A673 (cell line): ENCODE measurements around the gene SNX27.

Experiments
- EZH2 ChIP-seq: fragments of 200-600 bp; sonication (generic); IDR thresholded peaks from 2 replicates; pipeline ENCODE4 v1.6.1; 2017; ENCODE audit warnings: borderline replicate concordance, low read depth, mild to moderate bottlenecking, mixed read lengths, antibody characterized with exemption, low read length; ENCODE audit not compliant: poor library complexity, severe bottlenecking
- TF ChIP-seq, protein P1 (sequence below): fragments of 300-800, 200-600 bp; sonication (generic); conservative IDR thresholded peaks from 2 replicates; pipeline ENCODE4 v1.5.1; 2017; ENCODE audit warnings: low read depth, mild to moderate bottlenecking, antibody characterized with exemption, low read length, moderate library complexity, mixed read lengths

DNA sequence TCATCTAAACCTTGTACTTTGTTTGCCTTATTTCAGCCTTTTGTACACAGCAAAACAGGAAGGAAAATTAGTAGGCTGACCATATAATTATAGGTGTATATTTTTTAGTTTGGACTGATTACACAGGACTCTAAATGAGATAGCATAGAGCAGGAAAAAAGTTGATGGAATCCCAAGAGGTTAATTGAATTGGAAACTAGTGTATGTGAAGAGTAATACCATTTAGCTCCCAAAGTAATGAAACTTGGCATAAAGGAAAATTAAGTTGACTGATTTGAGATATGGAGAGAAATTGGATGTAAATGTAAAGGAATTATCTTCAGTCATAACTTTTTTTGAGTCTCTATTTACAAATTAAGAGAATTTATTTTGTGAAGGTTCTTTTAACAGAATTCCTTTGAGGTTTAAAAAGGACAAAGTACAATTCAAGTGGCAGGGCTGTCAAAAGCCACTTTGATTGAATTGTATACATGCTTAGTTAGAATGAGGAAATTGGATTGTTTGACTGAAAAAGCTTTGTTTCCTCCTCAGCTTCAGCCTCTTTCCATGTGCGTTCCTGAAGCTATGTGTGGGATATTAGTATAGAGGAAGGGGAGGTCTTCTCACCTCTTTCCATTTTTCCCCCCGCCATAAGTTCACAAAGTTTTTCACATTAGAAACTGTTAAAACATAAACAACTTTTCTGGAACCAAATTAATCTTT lies 26.4 kb downstream of the SNX27 start:
- TF ChIP-seq, protein P1, sequence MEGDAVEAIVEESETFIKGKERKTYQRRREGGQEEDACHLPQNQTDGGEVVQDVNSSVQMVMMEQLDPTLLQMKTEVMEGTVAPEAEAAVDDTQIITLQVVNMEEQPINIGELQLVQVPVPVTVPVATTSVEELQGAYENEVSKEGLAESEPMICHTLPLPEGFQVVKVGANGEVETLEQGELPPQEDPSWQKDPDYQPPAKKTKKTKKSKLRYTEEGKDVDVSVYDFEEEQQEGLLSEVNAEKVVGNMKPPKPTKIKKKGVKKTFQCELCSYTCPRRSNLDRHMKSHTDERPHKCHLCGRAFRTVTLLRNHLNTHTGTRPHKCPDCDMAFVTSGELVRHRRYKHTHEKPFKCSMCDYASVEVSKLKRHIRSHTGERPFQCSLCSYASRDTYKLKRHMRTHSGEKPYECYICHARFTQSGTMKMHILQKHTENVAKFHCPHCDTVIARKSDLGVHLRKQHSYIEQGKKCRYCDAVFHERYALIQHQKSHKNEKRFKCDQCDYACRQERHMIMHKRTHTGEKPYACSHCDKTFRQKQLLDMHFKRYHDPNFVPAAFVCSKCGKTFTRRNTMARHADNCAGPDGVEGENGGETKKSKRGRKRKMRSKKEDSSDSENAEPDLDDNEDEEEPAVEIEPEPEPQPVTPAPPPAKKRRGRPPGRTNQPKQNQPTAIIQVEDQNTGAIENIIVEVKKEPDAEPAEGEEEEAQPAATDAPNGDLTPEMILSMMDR, result no peak
- no peak for TF ChIP-seq EZH2
